HT-29 (cell line): ENCODE results near the gene PRAC1. TPM values are rescaled to one million over a fixed set of nuclear protein-coding genes. Genes with fewer than 3 reads are reported as not detected.

Source experiments
- DNase-seq: peaks from one replicate; pipeline ENCODE4 v3.0.0-alpha.2; 2015; ENCODE audit warnings: low spot score
- total RNA-seq: library from RNA; depleted of rRNA; stranded (reverse); fragments of >200 nt; shearing (Covaris generic); gene quantifications from 2 replicates; pipeline ENCODE4 v1.2.3, GENCODE V29; 2014

Gene PRAC1
- total RNA-seq, 1 experiment from 2014 or later, result not detected

GRCh38 chr17:48747445-48748363, 25.4 kb upstream of the PRAC1 start:
- DNase-seq, result no peak

- DNase-seq, result no peak
Measured at GRCh38 chr17:48746916-48747444, 24.7 kb upstream of the PRAC1 start.

- DNase-seq, result no peak
Measured at GRCh38 chr17:48745381-48746275, 23.3 kb upstream of the PRAC1 start.

- no peak for DNase-seq
Measured at GRCh38 chr17:48740537-48740936, 18.2 kb upstream of the PRAC1 start.

GRCh38 chr17:48738803-48739526, 16.6 kb upstream of the PRAC1 start:
- no peak for DNase-seq

GRCh38 chr17:48738424-48738802, 16.1 kb upstream of the PRAC1 start:
- no peak for DNase-seq

- no peak for DNase-seq
Measured at GRCh38 chr17:48737330-48738043, 15.2 kb upstream of the PRAC1 start.

- no peak for DNase-seq
Measured at GRCh38 chr17:48735062-48735351, 12.7 kb upstream of the PRAC1 start.

GRCh38 chr17:48734333-48735061, 12.2 kb upstream of the PRAC1 start:
- DNase-seq, result no peak

GRCh38 chr17:48733632-48734328, 11.5 kb upstream of the PRAC1 start:
- DNase-seq, result peak; percentile 13

- DNase-seq, result no peak
Measured at GRCh38 chr17:48732688-48733629, 10.6 kb upstream of the PRAC1 start.

- no peak for DNase-seq
Measured at GRCh38 chr17:48731355-48731754, 9.0 kb upstream of the PRAC1 start.

- no peak for DNase-seq
Measured at GRCh38 chr17:48730240-48730550, 7.9 kb upstream of the PRAC1 start.

GRCh38 chr17:48729335-48730239, 7.3 kb upstream of the PRAC1 start:
- peak; percentile 22 for DNase-seq

GRCh38 chr17:48728232-48729231, 6.2 kb upstream of the PRAC1 start, which contains the start of gene HOXB13:
TSS of gene HOXB13 (minus strand) at chr17:48728750. CDS start at chr17:48728593, 157 bp downstream.
- DNase-seq, result peak; percentile 68
